Natural killer cell (primary cell): ENCODE results near the gene NDFIP1. TPM values are rescaled to one million over a fixed set of nuclear protein-coding genes. Genes with fewer than 3 reads are reported as not detected.

Experiments used
- ATAC-seq, 3 donors: fragments of 150-1000 bp in 2 of 3; fragments of 200-7000 bp in 1 of 3; cut with Tn5 transposase; 1 replicate in 1 of 3; 2 replicates in 2 of 3; pipeline ENCODE4 v1.10.0; 2021; ENCODE audit warnings: mild to moderate bottlenecking in 2 of 3, moderate library complexity in 2 of 3
- DNase-seq, 2 donors: peaks; one replicate each; pipeline versions ENCODE4 v3.0.0 to v3.0.0-alpha.2; 2013 to 2021; ENCODE audit warnings: mixed read lengths in 1 of 2
- H3K27ac ChIP-seq: one replicate; pipeline ENCODE4 v1.5.1; 2013; ENCODE audit warnings: mild to moderate bottlenecking, low read length
- H3K27me3 ChIP-seq: one replicate; pipeline ENCODE4 v1.6.1; 2013; ENCODE audit warnings: low read length; ENCODE audit not compliant: control insufficient read depth, insufficient read depth
- H3K36me3 ChIP-seq: one replicate; pipeline ENCODE4 v1.6.1; 2013; ENCODE audit warnings: low read length; ENCODE audit not compliant: control insufficient read depth, insufficient read depth
- H3K4me1 ChIP-seq: one replicate; pipeline ENCODE4 v1.6.1; 2013; ENCODE audit warnings: low read length; ENCODE audit not compliant: control insufficient read depth, insufficient read depth
- H3K4me3 ChIP-seq: one replicate; pipeline ENCODE4 v1.5.1; 2013; ENCODE audit warnings: low read length
- H3K9me3 ChIP-seq: one replicate; pipeline ENCODE4 v1.6.1; 2013; ENCODE audit warnings: low read length; ENCODE audit not compliant: control insufficient read depth, insufficient read depth
- H3K27ac Mint-ChIP-seq, 2 donors: one replicate each; pipeline ENCODE4 v1.8.0; 2022; ENCODE audit warnings: mild to moderate bottlenecking in 2 of 2, mixed read lengths in 2 of 2, moderate library complexity in 1 of 2
- H3K27me3 Mint-ChIP-seq, 2 donors: one replicate each; pipeline ENCODE4 v1.8.0; 2022; ENCODE audit warnings: low read depth in 2 of 2, mixed read lengths in 2 of 2
- H3K36me3 Mint-ChIP-seq: one replicate; pipeline ENCODE4 v1.8.0; 2022; ENCODE audit warnings: mixed read lengths
- H3K4me1 Mint-ChIP-seq, 2 donors: one replicate each; pipeline ENCODE4 v1.8.0; 2022; ENCODE audit warnings: mixed read lengths in 2 of 2
- H3K4me3 Mint-ChIP-seq: one replicate; pipeline ENCODE4 v1.8.0; 2022; ENCODE audit warnings: mild to moderate bottlenecking, moderate library complexity, mixed read lengths
- H3K9me3 Mint-ChIP-seq, 2 donors: one replicate each; pipeline ENCODE4 v1.8.0; 2022; ENCODE audit warnings: mixed read lengths in 2 of 2
- WGBS: methylation state at CpG from one replicate; pipeline ENCODE4 v1.1.7; 2013; ENCODE audit warnings: missing lambda C conversion rate; ENCODE audit not compliant: insufficient coverage; 5-methylcytosine and 5-hydroxymethylcytosine counted together
- intact Hi-C: fragments of 100-400 bp; cut with micrococcal nuclease; formaldehyde crosslinking; loops from one replicate; pipeline ENCODE4 v1.14.2; 2022
- total RNA-seq, 4 donors: library from RNA; stranded (reverse); fragments of 120-200 nt in 1 of 4; gene quantifications; one replicate each; pipeline versions ENCODE4 v1.2.3 to v1.2.4, GENCODE V29; 2013 to 2022
- TF ChIP-seq, protein P1 (sequence below): fragments of 200-600 bp; IDR thresholded peaks from one replicate; pipeline ENCODE4 v1.8.0; 2022; ENCODE audit warnings: antibody characterized with exemption

NDFIP1 gene
- total RNA-seq, 3 donors from 2014 or later (not counting 1 experiment from before 2014, with no cell fraction given): 45.4 to 57.6 (median 51.7) TPM

- Histone ChIP-seq H3K36me3 (no peaks in the 10 kb centered on the region), H3K27ac (no peak overlapping the region), H3K27me3 (no peaks in the 10 kb centered on the region), H3K4me1 (peaks cover 16% of the 10 kb centered on the region), H3K4me3 (no peak overlapping the region), H3K9me3 (no peaks in the 10 kb centered on the region)
- Mint-ChIP-seq H3K36me3 (no peaks in the 10 kb centered on the region), H3K4me3 (no peak overlapping the region), H3K27ac (no peak overlapping the region), H3K27me3 (peaks cover 0 to 4% of the 10 kb centered on the region in 2 donors), H3K9me3 (no peaks in the 10 kb centered on the region), H3K4me1 (peaks cover 13 to 14% of the 10 kb centered on the region in 2 donors)
- intact Hi-C loops: no loop called here
- DNase-seq: no peak
- no peak for ATAC-seq
- TF ChIP-seq, protein P1, sequence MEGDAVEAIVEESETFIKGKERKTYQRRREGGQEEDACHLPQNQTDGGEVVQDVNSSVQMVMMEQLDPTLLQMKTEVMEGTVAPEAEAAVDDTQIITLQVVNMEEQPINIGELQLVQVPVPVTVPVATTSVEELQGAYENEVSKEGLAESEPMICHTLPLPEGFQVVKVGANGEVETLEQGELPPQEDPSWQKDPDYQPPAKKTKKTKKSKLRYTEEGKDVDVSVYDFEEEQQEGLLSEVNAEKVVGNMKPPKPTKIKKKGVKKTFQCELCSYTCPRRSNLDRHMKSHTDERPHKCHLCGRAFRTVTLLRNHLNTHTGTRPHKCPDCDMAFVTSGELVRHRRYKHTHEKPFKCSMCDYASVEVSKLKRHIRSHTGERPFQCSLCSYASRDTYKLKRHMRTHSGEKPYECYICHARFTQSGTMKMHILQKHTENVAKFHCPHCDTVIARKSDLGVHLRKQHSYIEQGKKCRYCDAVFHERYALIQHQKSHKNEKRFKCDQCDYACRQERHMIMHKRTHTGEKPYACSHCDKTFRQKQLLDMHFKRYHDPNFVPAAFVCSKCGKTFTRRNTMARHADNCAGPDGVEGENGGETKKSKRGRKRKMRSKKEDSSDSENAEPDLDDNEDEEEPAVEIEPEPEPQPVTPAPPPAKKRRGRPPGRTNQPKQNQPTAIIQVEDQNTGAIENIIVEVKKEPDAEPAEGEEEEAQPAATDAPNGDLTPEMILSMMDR: no peak
Observed at GRCh38 chr5:142098931-142099330, 9.6 kb upstream of the NDFIP1 start.

DNA sequence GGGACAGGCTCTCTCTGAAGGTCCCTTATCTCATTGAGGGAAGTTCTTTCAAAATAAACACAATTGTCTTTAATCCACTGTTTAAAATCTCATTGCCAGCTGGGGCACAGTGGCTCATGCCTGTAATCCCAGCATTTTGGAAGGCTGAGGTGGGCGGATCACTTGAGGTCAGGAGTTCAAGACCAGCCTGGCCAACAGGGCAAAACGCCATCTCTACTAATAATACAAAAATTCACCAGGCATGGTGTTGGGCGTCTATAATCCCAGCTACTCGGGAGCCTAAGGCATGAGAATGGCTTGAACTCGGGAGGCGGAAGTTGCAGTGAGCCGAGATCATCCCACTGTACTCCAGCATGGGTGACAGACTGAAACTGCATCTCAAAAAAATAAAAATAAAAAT is 8.3 kb upstream of the NDFIP1 start:
- 98% methylated on average over 6 of the region's 7 CpGs for WGBS
- Mint-ChIP-seq H3K4me1 (peaks cover 7 to 12% of the 10 kb centered on the region in 2 donors), H3K9me3 (no peaks in the 10 kb centered on the region), H3K4me3 (no peak overlapping the region), H3K36me3 (no peaks in the 10 kb centered on the region), H3K27ac (no peak overlapping the region), H3K27me3 (peaks cover 2 to 6% of the 10 kb centered on the region in 2 donors)
- H3K27ac ChIP-seq: no peak overlapping the region
- no peaks in the 10 kb centered on the region for H3K27me3 ChIP-seq
- H3K4me3 ChIP-seq: no peak overlapping the region
- H3K36me3 ChIP-seq: no peaks in the 10 kb centered on the region
- ATAC-seq (no peak), DNase-seq (no peak)
- peaks cover 9% of the 10 kb centered on the region for H3K4me1 ChIP-seq
- H3K9me3 ChIP-seq: no peaks in the 10 kb centered on the region
- intact Hi-C loops: no loop called here
- TF ChIP-seq, protein P1: no peak

DNA sequence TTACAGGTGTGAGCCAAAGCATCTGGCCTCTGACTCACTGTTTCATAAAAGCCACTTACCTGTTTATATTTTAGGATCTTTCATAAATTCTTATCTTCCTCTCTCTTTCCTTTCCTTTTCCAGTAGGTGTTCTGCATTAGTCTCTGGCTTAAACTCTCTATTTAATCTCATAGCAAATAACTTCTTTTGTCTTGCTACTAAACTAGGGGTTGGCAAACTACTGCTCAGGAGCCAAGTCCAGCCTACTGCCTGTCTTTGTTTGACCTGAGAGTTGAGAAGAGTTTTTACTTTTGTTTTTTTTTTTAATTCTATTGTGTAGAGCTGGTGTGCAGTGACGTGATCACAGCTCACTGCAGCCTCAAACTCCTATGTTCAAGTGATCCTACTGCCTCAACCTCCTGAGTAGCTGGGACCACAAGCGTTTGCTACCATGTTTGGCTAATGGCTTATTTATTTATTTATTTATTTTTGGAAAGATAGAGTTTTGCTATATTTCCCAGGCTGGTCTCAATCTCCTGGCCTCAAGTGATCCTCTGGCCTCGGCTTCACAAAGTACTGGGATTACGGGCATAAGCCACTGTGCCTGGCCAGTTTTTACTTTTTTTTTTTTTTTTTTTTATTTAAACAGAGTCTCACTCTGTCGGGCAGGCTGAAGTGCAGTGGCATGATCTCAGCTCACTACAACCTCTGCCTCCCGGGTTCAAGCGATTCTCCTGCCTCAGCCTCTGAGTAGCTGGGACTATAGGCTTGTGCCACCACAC is 5.4 kb upstream of the NDFIP1 start:
- no peak overlapping the region for H3K4me3 ChIP-seq
- no peak for ATAC-seq
- Mint-ChIP-seq H3K36me3 (no peaks in the 10 kb centered on the region), H3K27me3 (peaks cover 8 to 12% of the 10 kb centered on the region in 2 donors), H3K27ac (no peak overlapping the region), H3K9me3 (no peaks in the 10 kb centered on the region), H3K4me1 (peaks cover 3 to 6% of the 10 kb centered on the region in 2 donors), H3K4me3 (no peak overlapping the region)
- H3K27ac ChIP-seq: no peak overlapping the region
- intact Hi-C loops: no loop called here
- no peak for DNase-seq
- peaks cover 2% of the 10 kb centered on the region for H3K4me1 ChIP-seq
- no peaks in the 10 kb centered on the region for H3K9me3 ChIP-seq
- TF ChIP-seq, protein P1: no peak
- 97% methylated on average over 6 of the region's 7 CpGs for WGBS
- H3K36me3 ChIP-seq: no peaks in the 10 kb centered on the region
- no peaks in the 10 kb centered on the region for H3K27me3 ChIP-seq

- Histone ChIP-seq H3K4me1 (peaks cover 9% of the 10 kb centered on the region), H3K27ac (no peak overlapping the region), H3K36me3 (no peaks in the 10 kb centered on the region), H3K4me3 (no peak overlapping the region), H3K9me3 (no peaks in the 10 kb centered on the region), H3K27me3 (no peaks in the 10 kb centered on the region)
- DNase-seq (peak in 1 of 2 donors; percentile 82), ATAC-seq (no peak)
- Mint-ChIP-seq H3K27ac (no peak overlapping the region), H3K9me3 (no peaks in the 10 kb centered on the region), H3K36me3 (no peaks in the 10 kb centered on the region), H3K4me3 (no peak overlapping the region), H3K27me3 (peaks cover 8 to 12% of the 10 kb centered on the region in 2 donors), H3K4me1 (peaks cover 11 to 14% of the 10 kb centered on the region in 2 donors)
- intact Hi-C loops: no loop called here
- TF ChIP-seq, protein P1: no peak
- WGBS: 3% methylated on average over 4 of the region's 4 CpGs
Observed at GRCh38 chr5:142104491-142104890, 4.1 kb upstream of the NDFIP1 start.
